GM12801 (cell line): ENCODE results near the gene HOXC13.

ENCODE experiments used
- TF ChIP-seq, protein P1 (sequence below): IDR thresholded peaks from one replicate; pipeline ENCODE4 v1.5.1; 2011; ENCODE audit warnings: control low read depth; ENCODE audit not compliant: insufficient read length; ENCODE audit errors: extremely low read depth

Gene HOXC13

GRCh38 chr12:53924521-53925405 lies 13.9 kb upstream of the HOXC13 start:
- TF ChIP-seq, protein P1, sequence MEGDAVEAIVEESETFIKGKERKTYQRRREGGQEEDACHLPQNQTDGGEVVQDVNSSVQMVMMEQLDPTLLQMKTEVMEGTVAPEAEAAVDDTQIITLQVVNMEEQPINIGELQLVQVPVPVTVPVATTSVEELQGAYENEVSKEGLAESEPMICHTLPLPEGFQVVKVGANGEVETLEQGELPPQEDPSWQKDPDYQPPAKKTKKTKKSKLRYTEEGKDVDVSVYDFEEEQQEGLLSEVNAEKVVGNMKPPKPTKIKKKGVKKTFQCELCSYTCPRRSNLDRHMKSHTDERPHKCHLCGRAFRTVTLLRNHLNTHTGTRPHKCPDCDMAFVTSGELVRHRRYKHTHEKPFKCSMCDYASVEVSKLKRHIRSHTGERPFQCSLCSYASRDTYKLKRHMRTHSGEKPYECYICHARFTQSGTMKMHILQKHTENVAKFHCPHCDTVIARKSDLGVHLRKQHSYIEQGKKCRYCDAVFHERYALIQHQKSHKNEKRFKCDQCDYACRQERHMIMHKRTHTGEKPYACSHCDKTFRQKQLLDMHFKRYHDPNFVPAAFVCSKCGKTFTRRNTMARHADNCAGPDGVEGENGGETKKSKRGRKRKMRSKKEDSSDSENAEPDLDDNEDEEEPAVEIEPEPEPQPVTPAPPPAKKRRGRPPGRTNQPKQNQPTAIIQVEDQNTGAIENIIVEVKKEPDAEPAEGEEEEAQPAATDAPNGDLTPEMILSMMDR: no peak

- TF ChIP-seq, protein P1: no peak
Measured at GRCh38 chr12:53927220-53928029, 11.2 kb upstream of the HOXC13 start.

DNA sequence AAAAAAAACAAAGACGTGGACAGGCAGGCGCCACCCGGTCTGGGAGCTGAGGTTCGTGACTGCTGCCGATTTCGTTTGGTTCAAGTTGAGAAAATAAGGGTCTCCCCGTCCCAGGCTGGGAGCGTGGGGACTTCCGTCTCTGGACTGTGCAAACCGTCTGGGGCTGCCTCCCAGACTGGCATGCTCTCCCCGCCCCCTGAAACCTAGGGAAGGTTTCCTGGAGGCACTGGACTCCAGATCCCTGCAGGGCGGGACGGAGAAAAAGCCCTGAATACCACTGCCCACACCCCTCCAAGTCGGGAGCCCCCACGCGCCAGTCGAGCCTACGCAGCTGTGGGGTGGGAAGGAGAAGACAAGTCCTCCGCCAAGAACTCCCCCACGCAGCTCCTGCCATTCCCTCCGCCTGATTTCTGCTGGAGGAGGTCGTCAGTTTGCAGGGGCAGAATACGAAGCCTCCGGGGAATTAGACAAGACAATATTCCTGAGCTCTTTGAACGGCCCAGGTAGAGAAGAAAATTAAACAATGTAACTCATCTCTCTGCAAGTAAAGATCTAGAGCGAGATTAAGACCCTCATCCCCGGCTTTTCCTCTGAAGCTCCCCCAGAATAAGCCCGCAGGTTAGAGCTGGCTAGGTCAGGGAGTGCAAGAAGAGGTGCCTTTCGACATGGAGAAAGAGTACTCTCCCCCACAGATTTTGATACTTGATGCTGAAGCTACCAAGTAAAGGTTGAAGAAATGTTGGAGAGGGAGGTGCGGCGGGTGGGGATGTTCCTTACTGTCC lies 10.4 kb upstream of the HOXC13 start:
- TF ChIP-seq, protein P1: no peak

DNA sequence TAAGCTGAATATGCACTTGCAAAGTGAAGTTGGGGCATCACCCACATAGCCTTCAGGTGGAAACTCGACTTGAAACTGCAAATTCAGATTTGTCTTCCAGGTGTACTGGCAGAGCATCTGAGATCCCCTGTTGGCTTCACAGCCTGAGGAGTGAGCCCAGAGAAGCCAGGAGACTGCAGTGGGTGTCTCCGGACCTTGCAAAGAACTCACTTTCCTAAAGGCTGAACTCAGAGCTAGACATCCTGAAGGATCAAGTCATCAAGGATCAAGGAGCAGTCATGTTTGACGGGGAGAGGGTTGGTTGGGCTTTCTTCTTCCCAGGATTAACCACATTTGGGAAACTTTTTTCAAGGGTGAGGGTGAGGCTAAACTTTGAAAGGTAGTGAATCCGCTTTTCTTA lies 9.1 kb upstream of the HOXC13 start:
- TF ChIP-seq, protein P1: no peak

DNA sequence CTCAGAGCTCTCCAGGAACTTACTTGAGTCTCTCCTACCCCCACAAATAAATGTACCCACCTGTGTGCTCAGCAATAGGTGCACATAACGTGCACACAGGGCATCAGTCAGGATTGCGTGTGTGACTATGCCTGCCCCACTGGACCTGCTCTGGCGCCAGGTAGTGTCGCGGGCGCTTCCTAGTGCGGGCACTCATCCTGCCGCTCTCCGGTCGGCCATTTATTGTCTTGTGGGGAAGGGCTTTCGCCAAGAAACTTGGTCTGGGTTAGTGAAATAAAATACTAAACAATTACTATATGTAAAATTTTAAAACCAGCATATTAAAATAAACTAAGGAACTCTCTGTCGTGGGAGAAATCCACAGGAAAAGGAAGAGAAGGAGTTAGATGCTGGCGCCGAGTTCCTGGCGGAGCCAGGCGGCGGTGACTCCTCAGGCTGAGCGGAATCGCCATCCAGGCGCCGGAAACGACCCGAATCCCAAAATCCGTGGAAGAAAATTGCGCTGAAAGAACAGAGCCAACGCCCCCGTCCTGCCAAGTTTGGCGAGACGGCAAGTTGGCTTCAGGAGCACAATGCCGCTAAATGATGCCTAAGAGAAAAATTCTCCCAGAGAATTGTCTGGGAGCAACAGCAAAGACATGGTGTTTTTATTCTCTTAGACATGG lies 7.9 kb upstream of the HOXC13 start:
- TF ChIP-seq, protein P1: no peak

- TF ChIP-seq, protein P1: no peak
Measured at GRCh38 chr12:53931844-53932581, 6.6 kb upstream of the HOXC13 start.
